ENCODE data around the gene RASGRP3.

DNA sequence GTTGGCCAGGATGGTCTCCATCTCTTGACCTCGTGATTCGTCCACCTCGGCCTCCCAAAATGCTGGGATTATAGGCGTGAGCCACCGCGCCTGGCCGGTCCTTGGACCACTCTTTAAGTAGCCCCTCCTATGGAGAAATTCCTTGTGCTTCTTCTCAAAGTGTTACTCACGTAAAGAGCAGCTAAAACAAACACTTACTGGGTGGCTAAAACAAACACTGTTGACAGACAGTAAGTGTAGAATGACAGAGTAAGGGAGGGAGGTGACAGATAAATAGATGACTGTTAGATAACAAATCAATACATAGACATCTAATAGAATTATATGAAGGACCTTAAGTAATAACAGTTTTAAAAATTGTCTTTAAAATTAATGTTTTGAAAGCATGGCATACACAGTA lies 40.9 kb upstream of the RASGRP3 start:
- TF ChIP-seq, protein P1, sequence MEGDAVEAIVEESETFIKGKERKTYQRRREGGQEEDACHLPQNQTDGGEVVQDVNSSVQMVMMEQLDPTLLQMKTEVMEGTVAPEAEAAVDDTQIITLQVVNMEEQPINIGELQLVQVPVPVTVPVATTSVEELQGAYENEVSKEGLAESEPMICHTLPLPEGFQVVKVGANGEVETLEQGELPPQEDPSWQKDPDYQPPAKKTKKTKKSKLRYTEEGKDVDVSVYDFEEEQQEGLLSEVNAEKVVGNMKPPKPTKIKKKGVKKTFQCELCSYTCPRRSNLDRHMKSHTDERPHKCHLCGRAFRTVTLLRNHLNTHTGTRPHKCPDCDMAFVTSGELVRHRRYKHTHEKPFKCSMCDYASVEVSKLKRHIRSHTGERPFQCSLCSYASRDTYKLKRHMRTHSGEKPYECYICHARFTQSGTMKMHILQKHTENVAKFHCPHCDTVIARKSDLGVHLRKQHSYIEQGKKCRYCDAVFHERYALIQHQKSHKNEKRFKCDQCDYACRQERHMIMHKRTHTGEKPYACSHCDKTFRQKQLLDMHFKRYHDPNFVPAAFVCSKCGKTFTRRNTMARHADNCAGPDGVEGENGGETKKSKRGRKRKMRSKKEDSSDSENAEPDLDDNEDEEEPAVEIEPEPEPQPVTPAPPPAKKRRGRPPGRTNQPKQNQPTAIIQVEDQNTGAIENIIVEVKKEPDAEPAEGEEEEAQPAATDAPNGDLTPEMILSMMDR (IDR thresholded peaks at IDR 0.05), result no peak
- TF ChIP-seq ZFX (IDR thresholded peaks at IDR 0.05; ENCODE audit: borderline replicate concordance), result no peak
